KBM-7 (cell line): ENCODE measurements around the gene RGS6.

ENCODE experiments used
- DNase-seq: peaks from one replicate; pipeline ENCODE4 v3.0.0-alpha.2; 2015
- in situ Hi-C: fragments of 300-500 bp; cut with MboI; formaldehyde crosslinking; loops from 2 replicates; pipeline ENCODE4 v1.14.3; 2020; ENCODE audit warnings: low sequenced_read_pairs, low pct_unique_long_range_greater_than_20kb, mixed read lengths

The RGS6 gene

GRCh38 chr14:71942904-71943694 lies 10.9 kb downstream of the RGS6 start:
- in situ Hi-C loops: no loop called here
- DNase-seq: no peak

GRCh38 chr14:71943695-71944018 lies 11.4 kb downstream of the RGS6 start:
- no peak for DNase-seq
- in situ Hi-C loops: no loop called here

- DNase-seq: no peak
These were observed 15.8 kb downstream of the RGS6 start for GRCh38 chr14:71947947-71948500.

GRCh38 chr14:71952381-71953363 lies 20.4 kb downstream of the RGS6 start:
- in situ Hi-C loops: no loop called here

More at GRCh38 chr14:71947947-71948500, 15.8 kb downstream of the RGS6 start:
- in situ Hi-C loops: no loop called here

GRCh38 chr14:71956920-71957563 lies 24.8 kb downstream of the RGS6 start:
- no peak for DNase-seq
- in situ Hi-C loops: no loop called here

More at GRCh38 chr14:71952381-71953363, 20.4 kb downstream of the RGS6 start:
- no peak for DNase-seq

- DNase-seq: no peak
- in situ Hi-C loops: no loop called here
These were observed 26.8 kb downstream of the RGS6 start for GRCh38 chr14:71959055-71959454.

- in situ Hi-C loops: no loop called here
- DNase-seq: no peak
These were observed 28.5 kb downstream of the RGS6 start for GRCh38 chr14:71960494-71961353.

GRCh38 chr14:71961972-71962371 lies 29.7 kb downstream of the RGS6 start:
- in situ Hi-C loops: no loop called here
- DNase-seq: no peak

GRCh38 chr14:71964716-71965115 lies 32.5 kb downstream of the RGS6 start:
- in situ Hi-C loops: no loop called here
- DNase-seq: no peak

GRCh38 chr14:71966528-71966927 lies 34.3 kb downstream of the RGS6 start:
- no peak for DNase-seq

GRCh38 chr14:71967704-71968103 lies 35.5 kb downstream of the RGS6 start:
- no peak for DNase-seq
- in situ Hi-C loops: no loop called here

More at GRCh38 chr14:71966528-71966927, 34.3 kb downstream of the RGS6 start:
- in situ Hi-C loops: no loop called here

GRCh38 chr14:71970272-71970671 lies 38.0 kb downstream of the RGS6 start:
- DNase-seq: no peak
- in situ Hi-C loops: no loop called here

GRCh38 chr14:71985538-71986189 lies 53.4 kb downstream of the RGS6 start:
- DNase-seq: no peak
- in situ Hi-C loops: no loop called here

GRCh38 chr14:71988476-71988875 lies 56.2 kb downstream of the RGS6 start:
- in situ Hi-C loops: no loop called here
- no peak for DNase-seq

GRCh38 chr14:71988939-71989338 lies 56.7 kb downstream of the RGS6 start:
- no peak for DNase-seq
- in situ Hi-C loops: no loop called here

GRCh38 chr14:71994416-71994815 lies 62.2 kb downstream of the RGS6 start:
- in situ Hi-C loops: no loop called here
- no peak for DNase-seq

GRCh38 chr14:71995741-71996140 lies 63.5 kb downstream of the RGS6 start:
- in situ Hi-C loops: no loop called here
- DNase-seq: no peak

- no peak for DNase-seq
- in situ Hi-C loops: no loop called here
These were observed 64.4 kb downstream of the RGS6 start for GRCh38 chr14:71996610-71997009.
